Measurements from ENCODE around the gene TMPRSS3.

DNA sequence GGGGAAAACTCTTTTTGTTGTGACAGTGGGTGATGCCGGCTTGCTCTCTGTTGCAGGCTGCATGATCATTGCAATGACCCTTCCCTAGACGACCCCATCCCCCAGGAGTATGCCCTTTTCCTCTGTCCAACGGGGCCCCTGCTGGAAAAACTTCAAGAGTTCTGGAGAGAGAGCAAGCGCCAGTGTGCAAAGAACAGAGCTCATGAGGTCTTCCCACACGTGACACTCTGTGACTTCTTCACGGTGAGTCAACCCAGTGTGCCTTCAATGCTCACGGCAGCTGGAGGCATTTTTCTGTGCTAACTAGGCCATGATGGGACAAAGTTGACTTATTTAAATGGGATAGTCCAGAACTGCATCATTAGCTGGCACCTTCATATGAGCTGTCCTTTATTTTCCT is 13.5 kb upstream of the TMPRSS3 start:
- TF ChIP-seq, protein P1, sequence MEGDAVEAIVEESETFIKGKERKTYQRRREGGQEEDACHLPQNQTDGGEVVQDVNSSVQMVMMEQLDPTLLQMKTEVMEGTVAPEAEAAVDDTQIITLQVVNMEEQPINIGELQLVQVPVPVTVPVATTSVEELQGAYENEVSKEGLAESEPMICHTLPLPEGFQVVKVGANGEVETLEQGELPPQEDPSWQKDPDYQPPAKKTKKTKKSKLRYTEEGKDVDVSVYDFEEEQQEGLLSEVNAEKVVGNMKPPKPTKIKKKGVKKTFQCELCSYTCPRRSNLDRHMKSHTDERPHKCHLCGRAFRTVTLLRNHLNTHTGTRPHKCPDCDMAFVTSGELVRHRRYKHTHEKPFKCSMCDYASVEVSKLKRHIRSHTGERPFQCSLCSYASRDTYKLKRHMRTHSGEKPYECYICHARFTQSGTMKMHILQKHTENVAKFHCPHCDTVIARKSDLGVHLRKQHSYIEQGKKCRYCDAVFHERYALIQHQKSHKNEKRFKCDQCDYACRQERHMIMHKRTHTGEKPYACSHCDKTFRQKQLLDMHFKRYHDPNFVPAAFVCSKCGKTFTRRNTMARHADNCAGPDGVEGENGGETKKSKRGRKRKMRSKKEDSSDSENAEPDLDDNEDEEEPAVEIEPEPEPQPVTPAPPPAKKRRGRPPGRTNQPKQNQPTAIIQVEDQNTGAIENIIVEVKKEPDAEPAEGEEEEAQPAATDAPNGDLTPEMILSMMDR (IDR thresholded peaks at IDR 0.05): no peak
- TF ChIP-seq EZH2 (IDR thresholded peaks at IDR 0.05): no peak

Data from neural progenitor cell (in vitro differentiated cells).